ENCODE measurements around the gene TYW1. TPM values are rescaled to one million over a fixed set of nuclear protein-coding genes. Genes with fewer than 3 reads are reported as not detected.
"Not testable (repeated sequence)": the region's sequence is repeated elsewhere in the genome, so short reads cannot be mapped to it uniquely, and the experiment has no call there.

TYW1 gene
- total RNA-seq, 1 donor from 2014 or later: 23.1 TPM

- not testable (repeated sequence) for DNase-seq (ENCODE audit: low spot score); H3K4me1 ChIP-seq; H4K20me1 ChIP-seq (ENCODE audit: low read depth); H3K4me1 Mint-ChIP-seq; H3K27me3 ChIP-seq; H2AFZ ChIP-seq (replicated peaks); H3F3A ChIP-seq (ENCODE audit: low read depth); H3K9ac ChIP-seq; H3K4me3 ChIP-seq; H3K27ac Mint-ChIP-seq; H3K27me3 Mint-ChIP-seq (ENCODE audit: insufficient read depth, low read depth); H3K9me3 ChIP-seq (ENCODE audit: low read depth); H3K27ac ChIP-seq; H3K4me3 Mint-ChIP-seq; H3K36me3 ChIP-seq; H3K4me2 ChIP-seq; H3K79me2 ChIP-seq (ENCODE audit: low read depth)
- Mint-ChIP-seq H3K36me3 (peaks cover 27% of the 10 kb centered on the region), H3K9me3 (peaks cover 21% of the 10 kb centered on the region)
Measured at GRCh38 chr7:67226967-67227366, 230.3 kb downstream of the TYW1 start.

DNA sequence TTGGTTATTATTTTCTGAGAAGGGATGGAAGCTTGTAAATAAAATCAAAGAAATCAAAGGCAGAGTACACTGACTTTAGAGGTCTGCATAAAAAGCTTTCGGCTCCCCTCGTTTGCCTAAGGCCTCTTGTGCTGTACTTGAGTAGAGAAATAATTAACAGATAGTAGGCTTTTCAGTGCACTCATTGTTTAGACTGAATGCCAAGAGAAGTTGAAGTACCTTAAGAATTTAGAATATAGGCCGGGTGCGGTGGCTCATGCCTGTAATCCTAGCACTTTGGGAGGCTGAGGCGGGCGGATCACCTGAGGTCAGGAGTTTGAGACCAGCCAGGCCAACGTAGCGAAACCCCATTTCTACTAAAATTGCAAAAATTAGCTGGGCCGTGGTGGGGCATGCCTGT is 232.4 kb downstream of the TYW1 start:
- not testable (repeated sequence) for H4K20me1 ChIP-seq (ENCODE audit: low read depth); H3K4me2 ChIP-seq; H3K9ac ChIP-seq; H3K9me3 ChIP-seq (ENCODE audit: low read depth); H3K36me3 ChIP-seq; DNase-seq (ENCODE audit: low spot score); H3K27me3 Mint-ChIP-seq (ENCODE audit: insufficient read depth, low read depth); H3F3A ChIP-seq (ENCODE audit: low read depth); H3K27me3 ChIP-seq; H3K4me3 Mint-ChIP-seq; H3K4me1 ChIP-seq; H3K4me1 Mint-ChIP-seq; H2AFZ ChIP-seq (replicated peaks); H3K79me2 ChIP-seq (ENCODE audit: low read depth); H3K4me3 ChIP-seq; H3K27ac Mint-ChIP-seq
- H3K36me3 Mint-ChIP-seq: peaks cover 24% of the 10 kb centered on the region
- peaks cover 12% of the 10 kb centered on the region for H3K9me3 Mint-ChIP-seq
- peak overlapping the region; percentile 13 for H3K27ac ChIP-seq

DNA sequence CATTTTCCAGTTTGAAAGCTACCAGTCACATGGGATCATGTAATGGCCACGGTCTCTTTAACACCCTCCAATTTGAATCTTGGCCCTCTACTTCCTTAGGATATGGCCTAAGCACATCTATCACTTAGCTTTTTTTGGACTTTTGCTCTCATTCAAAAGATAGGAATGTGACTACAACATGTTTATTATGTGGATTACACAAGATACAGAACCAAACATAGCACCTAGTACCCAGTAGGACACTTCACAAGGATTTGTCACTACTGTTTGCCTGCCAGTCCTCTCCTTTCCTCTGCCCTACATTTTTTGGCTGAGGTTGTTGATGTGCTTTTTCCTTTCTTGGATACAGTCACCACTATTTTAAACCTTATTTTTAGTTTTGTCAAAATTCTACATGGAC is 233.4 kb downstream of the TYW1 start:
- peaks cover 24% of the 10 kb centered on the region for H3K36me3 Mint-ChIP-seq
- not testable (repeated sequence) for H3K9me3 ChIP-seq (ENCODE audit: low read depth); H3K9ac ChIP-seq; H2AFZ ChIP-seq (replicated peaks); H3K27ac ChIP-seq; H4K20me1 ChIP-seq (ENCODE audit: low read depth); DNase-seq (ENCODE audit: low spot score); H3K9me3 Mint-ChIP-seq; H3K4me1 Mint-ChIP-seq; H3F3A ChIP-seq (ENCODE audit: low read depth); H3K79me2 ChIP-seq (ENCODE audit: low read depth); H3K27me3 Mint-ChIP-seq (ENCODE audit: insufficient read depth, low read depth); H3K27ac Mint-ChIP-seq; H3K4me1 ChIP-seq; H3K4me2 ChIP-seq; H3K36me3 ChIP-seq; H3K27me3 ChIP-seq; H3K4me3 Mint-ChIP-seq; H3K4me3 ChIP-seq

DNA sequence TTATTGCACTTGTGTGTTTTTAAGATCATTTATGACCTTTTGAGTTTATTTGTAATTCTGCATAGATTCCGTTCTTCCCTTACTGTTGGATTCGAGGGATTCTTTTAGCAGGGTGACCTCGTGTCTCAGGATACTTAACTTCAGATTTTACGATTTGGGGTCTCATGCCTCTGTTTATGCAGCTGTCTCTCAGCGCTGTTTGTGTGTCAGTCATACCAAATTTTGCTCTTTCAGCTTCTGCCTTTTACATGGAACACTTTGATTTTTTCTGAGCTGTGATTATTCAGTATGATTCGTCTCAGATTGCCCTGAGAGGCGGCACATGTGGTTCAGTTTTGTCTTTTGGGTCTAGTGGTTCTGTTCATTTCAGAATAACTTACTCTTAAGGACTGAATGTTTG is 236.9 kb downstream of the TYW1 start:
- not testable (repeated sequence) for H3K9me3 Mint-ChIP-seq; H3F3A ChIP-seq (ENCODE audit: low read depth); H3K4me3 ChIP-seq; H4K20me1 ChIP-seq (ENCODE audit: low read depth); H3K27ac ChIP-seq; H3K4me2 ChIP-seq; H2AFZ ChIP-seq (replicated peaks); DNase-seq (ENCODE audit: low spot score); H3K36me3 ChIP-seq; H3K27ac Mint-ChIP-seq; H3K9me3 ChIP-seq (ENCODE audit: low read depth); H3K9ac ChIP-seq; H3K27me3 ChIP-seq; H3K27me3 Mint-ChIP-seq (ENCODE audit: insufficient read depth, low read depth); H3K4me1 Mint-ChIP-seq; H3K4me3 Mint-ChIP-seq; H3K4me1 ChIP-seq; H3K79me2 ChIP-seq (ENCODE audit: low read depth)
- peaks cover 17% of the 10 kb centered on the region for H3K36me3 Mint-ChIP-seq

- H3K4me1 ChIP-seq; DNase-seq (ENCODE audit: low spot score); H3F3A ChIP-seq (ENCODE audit: low read depth); H3K27me3 ChIP-seq; H3K4me2 ChIP-seq; H3K9me3 Mint-ChIP-seq; H3K27me3 Mint-ChIP-seq (ENCODE audit: insufficient read depth, low read depth); H3K9ac ChIP-seq; H3K4me3 ChIP-seq; H3K79me2 ChIP-seq (ENCODE audit: low read depth); H4K20me1 ChIP-seq (ENCODE audit: low read depth); H3K9me3 ChIP-seq (ENCODE audit: low read depth); H3K4me3 Mint-ChIP-seq; H2AFZ ChIP-seq (replicated peaks); H3K27ac ChIP-seq; H3K36me3 ChIP-seq: not testable (repeated sequence)
- peak overlapping the region; percentile 50 for H3K27ac Mint-ChIP-seq
- peaks cover 16% of the 10 kb centered on the region for H3K36me3 Mint-ChIP-seq
- H3K4me1 Mint-ChIP-seq: peaks cover 15% of the 10 kb centered on the region
Measured at GRCh38 chr7:67236216-67236615, 239.6 kb downstream of the TYW1 start.

DNA sequence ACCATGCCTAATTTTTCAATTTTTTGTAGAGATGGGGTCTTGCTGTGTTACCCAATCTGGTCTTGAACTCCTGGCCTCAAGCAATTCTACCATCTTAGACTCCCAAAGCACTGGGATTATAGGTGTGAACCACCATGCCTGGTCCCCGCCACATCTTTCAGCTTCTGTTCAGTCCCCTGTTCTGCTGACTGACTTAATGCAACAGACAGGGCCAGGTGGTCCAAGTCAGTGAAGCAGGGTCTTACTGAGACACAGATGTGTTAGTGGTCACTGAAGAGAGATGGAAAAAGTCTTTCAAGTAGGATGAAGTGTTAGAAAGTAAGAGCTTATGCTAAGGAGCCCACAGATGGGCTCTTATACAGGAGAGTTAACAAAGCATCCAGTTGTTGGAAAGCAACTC is 246.2 kb downstream of the TYW1 start:
- H3K36me3 Mint-ChIP-seq; H2AFZ ChIP-seq (replicated peaks); H3K27ac Mint-ChIP-seq; H3K27me3 Mint-ChIP-seq (ENCODE audit: insufficient read depth, low read depth); H3K4me1 ChIP-seq; DNase-seq (ENCODE audit: low spot score); H3K4me3 ChIP-seq; H3F3A ChIP-seq (ENCODE audit: low read depth); H3K9ac ChIP-seq; H3K36me3 ChIP-seq; H4K20me1 ChIP-seq (ENCODE audit: low read depth); H3K4me3 Mint-ChIP-seq; H3K27ac ChIP-seq; H3K4me2 ChIP-seq; H3K9me3 Mint-ChIP-seq; H3K27me3 ChIP-seq; H3K79me2 ChIP-seq (ENCODE audit: low read depth); H3K9me3 ChIP-seq (ENCODE audit: low read depth): not testable (repeated sequence)
- H3K4me1 Mint-ChIP-seq: peaks cover 11% of the 10 kb centered on the region

- not testable (repeated sequence) for H3K79me2 ChIP-seq (ENCODE audit: low read depth); H3K27ac ChIP-seq; H3K27me3 Mint-ChIP-seq (ENCODE audit: insufficient read depth, low read depth); H3K4me1 Mint-ChIP-seq; H4K20me1 ChIP-seq (ENCODE audit: low read depth); H3K4me3 ChIP-seq; H3K9ac ChIP-seq; H3K27ac Mint-ChIP-seq; H3K9me3 ChIP-seq (ENCODE audit: low read depth); H3K27me3 ChIP-seq; H3K4me3 Mint-ChIP-seq; DNase-seq (ENCODE audit: low spot score); H3K4me2 ChIP-seq; H2AFZ ChIP-seq (replicated peaks); H3K4me1 ChIP-seq; H3K36me3 ChIP-seq
- peaks cover 10% of the 10 kb centered on the region for H3F3A ChIP-seq (ENCODE audit: low read depth)
- peaks cover 10% of the 10 kb centered on the region for H3K36me3 Mint-ChIP-seq
- H3K9me3 Mint-ChIP-seq: peaks cover 14% of the 10 kb centered on the region
Measured at GRCh38 chr7:67248364-67248763, 251.7 kb downstream of the TYW1 start.

All from neural progenitor cell (in vitro differentiated cells).